Mesothelial cell of epicardium (in vitro differentiated cells): ENCODE measurements around the gene SERGEF. TPM values are rescaled to one million over a fixed set of nuclear protein-coding genes. Genes with fewer than 3 reads are reported as not detected.

Source experiments
- DNase-seq, 2 experiments: peaks; one replicate each; pipeline ENCODE4 v3.0.0; 2021; ENCODE audit warnings: low spot score in 2 of 2; ENCODE audit not compliant: unreplicated experiment in 2 of 2
- H3K27ac Mint-ChIP-seq: 2 replicates; pipeline ENCODE4 v1.8.0; 2021; ENCODE audit warnings: mixed read lengths
- H3K27me3 Mint-ChIP-seq: 2 replicates; pipeline ENCODE4 v1.8.0; 2021; ENCODE audit warnings: low read depth, mixed read lengths
- H3K36me3 Mint-ChIP-seq: 2 replicates; pipeline ENCODE4 v1.8.0; 2021; ENCODE audit warnings: mixed read lengths
- H3K4me1 Mint-ChIP-seq: 2 replicates; pipeline ENCODE4 v1.8.0; 2021; ENCODE audit warnings: mixed read lengths
- H3K4me3 Mint-ChIP-seq: 2 replicates; pipeline ENCODE4 v1.8.0; 2021; ENCODE audit warnings: mild to moderate bottlenecking, moderate library complexity, mixed read lengths
- H3K9me3 Mint-ChIP-seq: 2 replicates; pipeline ENCODE4 v1.8.0; 2021; ENCODE audit warnings: mixed read lengths
- CTCF ChIP-seq: fragments of 200-600 bp; sonication (generic); IDR thresholded peaks from one replicate; pipeline ENCODE4 v1.5.0; 2021; ENCODE audit warnings: antibody characterized with exemption; ENCODE audit not compliant: unreplicated experiment
- total RNA-seq: library from RNA; stranded (reverse); gene quantifications from 3 replicates; pipeline ENCODE4 v1.2.1, GENCODE V29; 2021

SERGEF gene
- total RNA-seq, 1 donor from 2014 or later = 19.8 TPM

- H3K4me1 Mint-ChIP-seq = no peaks in the 10 kb centered on the region
- DNase-seq = no peak
- no peaks in the 10 kb centered on the region for H3K27me3 Mint-ChIP-seq
- no peak overlapping the region for H3K27ac Mint-ChIP-seq
- H3K4me3 Mint-ChIP-seq = no peak overlapping the region
- H3K36me3 Mint-ChIP-seq = peaks cover 12% of the 10 kb centered on the region
- TF ChIP-seq CTCF = no peak
- H3K9me3 Mint-ChIP-seq = peaks cover 22% of the 10 kb centered on the region
Measured at GRCh38 chr11:17867341-17867740, 145.5 kb downstream of the SERGEF start.

- Mint-ChIP-seq H3K27me3 (no peaks in the 10 kb centered on the region), H3K27ac (no peak overlapping the region), H3K36me3 (peaks cover 12% of the 10 kb centered on the region), H3K4me1 (no peaks in the 10 kb centered on the region), H3K4me3 (no peak overlapping the region), H3K9me3 (peaks cover 22% of the 10 kb centered on the region)
- no peak for TF ChIP-seq CTCF
- DNase-seq = no peak
Measured at GRCh38 chr11:17865765-17866428, 146.9 kb downstream of the SERGEF start.

- DNase-seq = no peak
- H3K9me3 Mint-ChIP-seq = peaks cover 21% of the 10 kb centered on the region
- no peak overlapping the region for H3K4me3 Mint-ChIP-seq
- H3K36me3 Mint-ChIP-seq = peaks cover 18% of the 10 kb centered on the region
- no peaks in the 10 kb centered on the region for H3K27me3 Mint-ChIP-seq
- H3K27ac Mint-ChIP-seq = no peak overlapping the region
- TF ChIP-seq CTCF = peak; percentile 80
- H3K4me1 Mint-ChIP-seq = no peaks in the 10 kb centered on the region
Measured at GRCh38 chr11:17864478-17864941, 148.3 kb downstream of the SERGEF start.

- H3K36me3 Mint-ChIP-seq = peaks cover 18% of the 10 kb centered on the region
- DNase-seq = no peak
- no peak overlapping the region for H3K27ac Mint-ChIP-seq
- no peak overlapping the region for H3K4me3 Mint-ChIP-seq
- no peak for TF ChIP-seq CTCF
- peaks cover 19% of the 10 kb centered on the region for H3K9me3 Mint-ChIP-seq
- H3K27me3 Mint-ChIP-seq = no peaks in the 10 kb centered on the region
- no peaks in the 10 kb centered on the region for H3K4me1 Mint-ChIP-seq
Measured at GRCh38 chr11:17861036-17861755, 151.7 kb downstream of the SERGEF start.

GRCh38 chr11:17859552-17859951 is 153.3 kb downstream of the SERGEF start:
- H3K27ac Mint-ChIP-seq = no peak overlapping the region
- H3K4me3 Mint-ChIP-seq = no peak overlapping the region
- no peak for TF ChIP-seq CTCF
- no peaks in the 10 kb centered on the region for H3K4me1 Mint-ChIP-seq
- peaks cover 19% of the 10 kb centered on the region for H3K9me3 Mint-ChIP-seq
- DNase-seq = no peak
- H3K36me3 Mint-ChIP-seq = peaks cover 18% of the 10 kb centered on the region
- H3K27me3 Mint-ChIP-seq = no peaks in the 10 kb centered on the region
